H1 (cell line): ENCODE measurements around the gene LTO1. TPM values are rescaled to one million over a fixed set of nuclear protein-coding genes. Genes with fewer than 3 reads are reported as not detected.

Experiments
- polyA plus RNA-seq, 7 experiments: library from polyadenylated mRNA; depleted of rRNA in 3 of 7; stranded (reverse) in 5 of 7; unstranded in 2 of 7; fragments of >200 nt in 5 of 7; fragments of 200-250 nt in 2 of 7; gene quantifications; 1 replicate in 5 of 7; 2 replicates in 1 of 7; 4 replicates in 1 of 7; pipeline versions ENCODE4 v1.2.1 to v1.2.3, GENCODE V29; 2011 to 2013; ENCODE audit warnings: missing spikeins in 2 of 7, mixed read lengths in 2 of 7
- total RNA-seq: library from RNA; stranded (reverse); fragmentation: NEBNext Ultra II Directional; extraction: Animal tissue kit (Norgen Biotek cat#: 25700); gene quantifications from 2 replicates; pipeline ENCODE4 v1.2.1, GENCODE V29; 2021
- TF ChIP-seq, protein P1 (sequence below): fragments of 300-600 bp; sonication (generic); IDR thresholded peaks from 2 replicates; pipeline ENCODE4 v1.7.1; 2012; ENCODE audit warnings: low read length, moderate library complexity, mild to moderate bottlenecking, inconsistent platforms; ENCODE audit not compliant: insufficient replicate concordance

LTO1 gene
- total and polyA plus RNA-seq, 2 of the 8 experiments (the other 6 are each of a cell fraction or from before 2014, with no cell fraction given) = 15.4 to 21.3 TPM

DNA sequence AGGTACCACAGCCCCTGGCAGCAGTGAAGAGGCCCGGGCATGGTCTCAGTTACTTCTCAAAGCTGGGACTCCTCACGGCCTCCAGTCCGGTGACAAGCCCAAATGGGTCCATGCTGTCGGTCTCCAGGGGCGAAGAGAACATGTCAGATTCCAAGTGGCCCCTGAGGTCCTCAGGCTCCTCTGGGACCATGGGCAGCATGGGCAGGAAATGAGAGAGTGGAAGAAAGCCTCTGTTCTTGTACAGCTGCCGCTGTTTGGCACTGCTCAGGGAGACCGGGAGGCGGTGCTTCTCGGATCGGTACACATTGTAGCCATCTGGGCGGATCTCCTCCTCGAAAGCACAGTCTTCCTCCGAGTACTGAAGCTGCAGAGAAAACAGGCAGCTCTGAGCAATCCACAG, 24.1 kb upstream of the LTO1 start (continued):
- TF ChIP-seq, protein P1, sequence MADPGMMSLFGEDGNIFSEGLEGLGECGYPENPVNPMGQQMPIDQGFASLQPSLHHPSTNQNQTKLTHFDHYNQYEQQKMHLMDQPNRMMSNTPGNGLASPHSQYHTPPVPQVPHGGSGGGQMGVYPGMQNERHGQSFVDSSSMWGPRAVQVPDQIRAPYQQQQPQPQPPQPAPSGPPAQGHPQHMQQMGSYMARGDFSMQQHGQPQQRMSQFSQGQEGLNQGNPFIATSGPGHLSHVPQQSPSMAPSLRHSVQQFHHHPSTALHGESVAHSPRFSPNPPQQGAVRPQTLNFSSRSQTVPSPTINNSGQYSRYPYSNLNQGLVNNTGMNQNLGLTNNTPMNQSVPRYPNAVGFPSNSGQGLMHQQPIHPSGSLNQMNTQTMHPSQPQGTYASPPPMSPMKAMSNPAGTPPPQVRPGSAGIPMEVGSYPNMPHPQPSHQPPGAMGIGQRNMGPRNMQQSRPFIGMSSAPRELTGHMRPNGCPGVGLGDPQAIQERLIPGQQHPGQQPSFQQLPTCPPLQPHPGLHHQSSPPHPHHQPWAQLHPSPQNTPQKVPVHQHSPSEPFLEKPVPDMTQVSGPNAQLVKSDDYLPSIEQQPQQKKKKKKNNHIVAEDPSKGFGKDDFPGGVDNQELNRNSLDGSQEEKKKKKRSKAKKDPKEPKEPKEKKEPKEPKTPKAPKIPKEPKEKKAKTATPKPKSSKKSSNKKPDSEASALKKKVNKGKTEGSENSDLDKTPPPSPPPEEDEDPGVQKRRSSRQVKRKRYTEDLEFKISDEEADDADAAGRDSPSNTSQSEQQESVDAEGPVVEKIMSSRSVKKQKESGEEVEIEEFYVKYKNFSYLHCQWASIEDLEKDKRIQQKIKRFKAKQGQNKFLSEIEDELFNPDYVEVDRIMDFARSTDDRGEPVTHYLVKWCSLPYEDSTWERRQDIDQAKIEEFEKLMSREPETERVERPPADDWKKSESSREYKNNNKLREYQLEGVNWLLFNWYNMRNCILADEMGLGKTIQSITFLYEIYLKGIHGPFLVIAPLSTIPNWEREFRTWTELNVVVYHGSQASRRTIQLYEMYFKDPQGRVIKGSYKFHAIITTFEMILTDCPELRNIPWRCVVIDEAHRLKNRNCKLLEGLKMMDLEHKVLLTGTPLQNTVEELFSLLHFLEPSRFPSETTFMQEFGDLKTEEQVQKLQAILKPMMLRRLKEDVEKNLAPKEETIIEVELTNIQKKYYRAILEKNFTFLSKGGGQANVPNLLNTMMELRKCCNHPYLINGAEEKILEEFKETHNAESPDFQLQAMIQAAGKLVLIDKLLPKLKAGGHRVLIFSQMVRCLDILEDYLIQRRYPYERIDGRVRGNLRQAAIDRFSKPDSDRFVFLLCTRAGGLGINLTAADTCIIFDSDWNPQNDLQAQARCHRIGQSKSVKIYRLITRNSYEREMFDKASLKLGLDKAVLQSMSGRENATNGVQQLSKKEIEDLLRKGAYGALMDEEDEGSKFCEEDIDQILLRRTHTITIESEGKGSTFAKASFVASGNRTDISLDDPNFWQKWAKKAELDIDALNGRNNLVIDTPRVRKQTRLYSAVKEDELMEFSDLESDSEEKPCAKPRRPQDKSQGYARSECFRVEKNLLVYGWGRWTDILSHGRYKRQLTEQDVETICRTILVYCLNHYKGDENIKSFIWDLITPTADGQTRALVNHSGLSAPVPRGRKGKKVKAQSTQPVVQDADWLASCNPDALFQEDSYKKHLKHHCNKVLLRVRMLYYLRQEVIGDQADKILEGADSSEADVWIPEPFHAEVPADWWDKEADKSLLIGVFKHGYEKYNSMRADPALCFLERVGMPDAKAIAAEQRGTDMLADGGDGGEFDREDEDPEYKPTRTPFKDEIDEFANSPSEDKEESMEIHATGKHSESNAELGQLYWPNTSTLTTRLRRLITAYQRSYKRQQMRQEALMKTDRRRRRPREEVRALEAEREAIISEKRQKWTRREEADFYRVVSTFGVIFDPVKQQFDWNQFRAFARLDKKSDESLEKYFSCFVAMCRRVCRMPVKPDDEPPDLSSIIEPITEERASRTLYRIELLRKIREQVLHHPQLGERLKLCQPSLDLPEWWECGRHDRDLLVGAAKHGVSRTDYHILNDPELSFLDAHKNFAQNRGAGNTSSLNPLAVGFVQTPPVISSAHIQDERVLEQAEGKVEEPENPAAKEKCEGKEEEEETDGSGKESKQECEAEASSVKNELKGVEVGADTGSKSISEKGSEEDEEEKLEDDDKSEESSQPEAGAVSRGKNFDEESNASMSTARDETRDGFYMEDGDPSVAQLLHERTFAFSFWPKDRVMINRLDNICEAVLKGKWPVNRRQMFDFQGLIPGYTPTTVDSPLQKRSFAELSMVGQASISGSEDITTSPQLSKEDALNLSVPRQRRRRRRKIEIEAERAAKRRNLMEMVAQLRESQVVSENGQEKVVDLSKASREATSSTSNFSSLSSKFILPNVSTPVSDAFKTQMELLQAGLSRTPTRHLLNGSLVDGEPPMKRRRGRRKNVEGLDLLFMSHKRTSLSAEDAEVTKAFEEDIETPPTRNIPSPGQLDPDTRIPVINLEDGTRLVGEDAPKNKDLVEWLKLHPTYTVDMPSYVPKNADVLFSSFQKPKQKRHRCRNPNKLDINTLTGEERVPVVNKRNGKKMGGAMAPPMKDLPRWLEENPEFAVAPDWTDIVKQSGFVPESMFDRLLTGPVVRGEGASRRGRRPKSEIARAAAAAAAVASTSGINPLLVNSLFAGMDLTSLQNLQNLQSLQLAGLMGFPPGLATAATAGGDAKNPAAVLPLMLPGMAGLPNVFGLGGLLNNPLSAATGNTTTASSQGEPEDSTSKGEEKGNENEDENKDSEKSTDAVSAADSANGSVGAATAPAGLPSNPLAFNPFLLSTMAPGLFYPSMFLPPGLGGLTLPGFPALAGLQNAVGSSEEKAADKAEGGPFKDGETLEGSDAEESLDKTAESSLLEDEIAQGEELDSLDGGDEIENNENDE = no peak
